ENCODE data around the gene PDK1. TPM values are rescaled to one million over a fixed set of nuclear protein-coding genes. Genes with fewer than 3 reads are reported as not detected.
"Not testable (repeated sequence)": the region's sequence is repeated elsewhere in the genome, so short reads cannot be mapped to it uniquely, and the experiment has no call there.

Gene PDK1
- total and polyA plus RNA-seq, 2 donors from 2014 or later, result 4.6 to 19.2 TPM

DNA sequence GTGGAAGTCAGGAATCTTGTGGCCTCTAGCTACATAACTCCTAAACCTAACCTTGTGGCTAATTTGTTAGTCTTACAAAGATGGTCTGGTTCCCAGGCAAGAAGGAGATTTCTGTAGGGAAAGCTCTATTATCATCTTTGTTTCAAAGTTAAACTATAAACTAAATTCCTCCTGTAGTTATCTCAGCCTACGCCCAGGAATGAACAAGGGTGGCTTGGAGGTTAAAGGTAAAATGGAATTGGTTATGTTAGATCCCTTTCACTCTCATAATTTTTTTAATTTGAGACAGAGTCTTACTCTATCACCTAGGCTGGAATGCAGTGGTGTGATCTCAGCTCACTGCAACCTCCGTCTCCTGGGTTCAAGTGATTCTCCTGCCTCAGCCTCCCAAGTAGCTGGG lies 24.6 kb upstream of the PDK1 start:
- peaks cover 0 to 4% (median 0%) of the 10 kb centered on the region in 3 donors for H3K9me3 ChIP-seq (ENCODE audit: control insufficient read depth in 2 of 3, insufficient read depth in 1 of 3, low read length in 3 of 3)
- H3K27ac ChIP-seq (ENCODE audit: low read depth in 2 of 2, low read length in 2 of 2), result no peak overlapping the region
- H3K9ac ChIP-seq (ENCODE audit: low read length in 3 of 3), result no peak overlapping the region
- FAIRE-seq (no peak), DNase-seq (no peak)
- TF ChIP-seq, protein P1, sequence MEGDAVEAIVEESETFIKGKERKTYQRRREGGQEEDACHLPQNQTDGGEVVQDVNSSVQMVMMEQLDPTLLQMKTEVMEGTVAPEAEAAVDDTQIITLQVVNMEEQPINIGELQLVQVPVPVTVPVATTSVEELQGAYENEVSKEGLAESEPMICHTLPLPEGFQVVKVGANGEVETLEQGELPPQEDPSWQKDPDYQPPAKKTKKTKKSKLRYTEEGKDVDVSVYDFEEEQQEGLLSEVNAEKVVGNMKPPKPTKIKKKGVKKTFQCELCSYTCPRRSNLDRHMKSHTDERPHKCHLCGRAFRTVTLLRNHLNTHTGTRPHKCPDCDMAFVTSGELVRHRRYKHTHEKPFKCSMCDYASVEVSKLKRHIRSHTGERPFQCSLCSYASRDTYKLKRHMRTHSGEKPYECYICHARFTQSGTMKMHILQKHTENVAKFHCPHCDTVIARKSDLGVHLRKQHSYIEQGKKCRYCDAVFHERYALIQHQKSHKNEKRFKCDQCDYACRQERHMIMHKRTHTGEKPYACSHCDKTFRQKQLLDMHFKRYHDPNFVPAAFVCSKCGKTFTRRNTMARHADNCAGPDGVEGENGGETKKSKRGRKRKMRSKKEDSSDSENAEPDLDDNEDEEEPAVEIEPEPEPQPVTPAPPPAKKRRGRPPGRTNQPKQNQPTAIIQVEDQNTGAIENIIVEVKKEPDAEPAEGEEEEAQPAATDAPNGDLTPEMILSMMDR (IDR thresholded peaks at IDR 0.05; ENCODE audit: borderline replicate concordance, extremely low read depth, insufficient read depth), result no peak
- H3K36me3 ChIP-seq (ENCODE audit: control insufficient read depth in 2 of 3, insufficient read depth in 3 of 3, low read length in 3 of 3), result no peaks in the 10 kb centered on the region
- no peaks in the 10 kb centered on the region for H3K4me1 ChIP-seq (ENCODE audit: control insufficient read depth in 2 of 3, insufficient read depth in 2 of 3, low read depth in 1 of 3, low read length in 3 of 3)
- H3K27me3 ChIP-seq (ENCODE audit: control insufficient read depth, insufficient read depth, low read length), result no peaks in the 10 kb centered on the region
- no peak overlapping the region for H3K4me3 ChIP-seq (ENCODE audit: low read length in 3 of 3)
- intact Hi-C loops (cut with DNase I), result no loop called here

DNA sequence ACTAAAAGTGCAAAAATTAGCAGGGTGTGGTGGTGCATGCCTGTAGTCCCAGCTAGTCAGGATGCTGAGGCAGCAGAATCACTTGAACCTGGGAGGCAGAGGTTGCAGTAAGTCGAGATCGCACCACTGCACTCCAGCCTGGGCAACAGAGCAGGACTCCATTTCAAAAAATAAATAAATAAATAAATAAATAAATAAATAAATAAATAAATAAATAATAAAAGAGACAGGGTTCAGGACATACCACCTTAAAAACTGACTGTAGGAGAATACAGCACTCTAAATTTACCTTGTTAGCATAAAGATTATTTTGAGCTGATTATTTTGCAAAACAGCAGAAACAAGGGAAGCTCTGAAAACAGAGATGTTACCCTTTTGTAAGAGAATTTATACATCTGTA lies 23.4 kb upstream of the PDK1 start:
- H3K27ac ChIP-seq (ENCODE audit: low read depth in 2 of 2, low read length in 2 of 2); FAIRE-seq; H3K9ac ChIP-seq (ENCODE audit: low read length in 3 of 3); H3K9me3 ChIP-seq (ENCODE audit: control insufficient read depth in 2 of 3, insufficient read depth in 1 of 3, low read length in 3 of 3); intact Hi-C loops (cut with DNase I); H3K4me1 ChIP-seq (ENCODE audit: control insufficient read depth in 2 of 3, insufficient read depth in 2 of 3, low read depth in 1 of 3, low read length in 3 of 3); DNase-seq; H3K4me3 ChIP-seq (ENCODE audit: low read length in 3 of 3); H3K36me3 ChIP-seq (ENCODE audit: control insufficient read depth in 2 of 3, insufficient read depth in 3 of 3, low read length in 3 of 3); H3K27me3 ChIP-seq (ENCODE audit: control insufficient read depth, insufficient read depth, low read length): not testable (repeated sequence)

DNA sequence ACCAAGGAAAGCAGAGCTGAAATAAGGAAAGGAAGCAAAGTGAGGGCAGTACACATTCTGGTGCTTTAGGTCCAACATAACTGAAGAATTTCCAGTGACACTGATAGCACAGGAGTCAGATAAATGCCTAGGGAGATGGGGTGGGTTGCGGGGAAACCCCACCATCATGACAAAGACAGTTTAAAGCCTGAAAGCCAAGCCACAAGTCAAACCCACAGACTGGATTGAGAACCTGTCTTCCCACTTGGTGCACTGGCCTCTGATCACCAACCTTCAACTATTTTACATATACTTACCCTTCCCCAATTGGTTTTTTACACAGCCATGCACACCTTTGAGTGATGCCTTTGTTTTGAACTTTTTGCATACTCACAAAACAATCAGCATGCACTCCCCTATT lies 22.2 kb upstream of the PDK1 start:
- Histone ChIP-seq H3K27me3 (ENCODE audit: control insufficient read depth, insufficient read depth, low read length) (no peaks in the 10 kb centered on the region), H3K4me3 (ENCODE audit: low read length in 3 of 3) (no peak overlapping the region), H3K9ac (ENCODE audit: low read length in 3 of 3) (no peak overlapping the region), H3K27ac (ENCODE audit: low read depth in 2 of 2, low read length in 2 of 2) (no peak overlapping the region), H3K4me1 (ENCODE audit: control insufficient read depth in 2 of 3, insufficient read depth in 2 of 3, low read depth in 1 of 3, low read length in 3 of 3) (no peaks in the 10 kb centered on the region), H3K9me3 (ENCODE audit: control insufficient read depth in 2 of 3, insufficient read depth in 1 of 3, low read length in 3 of 3) (peaks cover 0 to 4% (median 0%) of the 10 kb centered on the region in 3 donors), H3K36me3 (ENCODE audit: control insufficient read depth in 2 of 3, insufficient read depth in 3 of 3, low read length in 3 of 3) (no peaks in the 10 kb centered on the region)
- TF ChIP-seq, protein P1 (IDR thresholded peaks at IDR 0.05; ENCODE audit: borderline replicate concordance, extremely low read depth, insufficient read depth), result no peak
- no peak for DNase-seq
- no peak for FAIRE-seq
- intact Hi-C loops (cut with DNase I), result no loop called here

DNA sequence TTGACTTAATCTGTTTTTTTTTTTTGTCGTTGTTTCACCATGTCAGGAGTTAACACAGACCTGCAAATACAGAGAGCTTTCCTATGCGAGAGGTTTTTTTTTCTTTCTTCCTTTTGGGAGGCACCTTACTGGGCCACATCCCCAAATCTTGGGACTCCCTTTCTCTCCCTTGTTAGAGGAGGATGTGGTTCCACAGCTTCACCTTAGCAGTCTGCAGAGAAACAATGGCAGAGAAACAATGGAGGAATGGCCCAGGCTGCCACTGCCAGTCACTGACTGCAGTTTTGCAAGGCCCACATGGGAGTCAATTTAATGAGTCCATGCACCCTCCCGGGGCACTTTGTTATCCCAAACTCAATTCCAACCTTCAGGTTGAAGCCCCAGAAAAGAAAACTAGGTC lies 20.8 kb upstream of the PDK1 start:
- intact Hi-C loops (cut with DNase I), result no loop called here
- no peak overlapping the region for H3K27ac ChIP-seq (ENCODE audit: low read depth in 2 of 2, low read length in 2 of 2)
- H3K4me1 ChIP-seq (ENCODE audit: control insufficient read depth in 2 of 3, insufficient read depth in 2 of 3, low read depth in 1 of 3, low read length in 3 of 3), result no peaks in the 10 kb centered on the region
- no peaks in the 10 kb centered on the region for H3K27me3 ChIP-seq (ENCODE audit: control insufficient read depth, insufficient read depth, low read length)
- H3K36me3 ChIP-seq (ENCODE audit: control insufficient read depth in 2 of 3, insufficient read depth in 3 of 3, low read length in 3 of 3), result no peaks in the 10 kb centered on the region
- peaks cover 0 to 8% (median 0%) of the 10 kb centered on the region in 3 donors for H3K9me3 ChIP-seq (ENCODE audit: control insufficient read depth in 2 of 3, insufficient read depth in 1 of 3, low read length in 3 of 3)
- H3K9ac ChIP-seq (ENCODE audit: low read length in 3 of 3), result no peak overlapping the region
- no peak overlapping the region for H3K4me3 ChIP-seq (ENCODE audit: low read length in 3 of 3)
- TF ChIP-seq, protein P1 (IDR thresholded peaks at IDR 0.05; ENCODE audit: borderline replicate concordance, extremely low read depth, insufficient read depth), result no peak
- no peak for DNase-seq
- no peak for FAIRE-seq

DNA sequence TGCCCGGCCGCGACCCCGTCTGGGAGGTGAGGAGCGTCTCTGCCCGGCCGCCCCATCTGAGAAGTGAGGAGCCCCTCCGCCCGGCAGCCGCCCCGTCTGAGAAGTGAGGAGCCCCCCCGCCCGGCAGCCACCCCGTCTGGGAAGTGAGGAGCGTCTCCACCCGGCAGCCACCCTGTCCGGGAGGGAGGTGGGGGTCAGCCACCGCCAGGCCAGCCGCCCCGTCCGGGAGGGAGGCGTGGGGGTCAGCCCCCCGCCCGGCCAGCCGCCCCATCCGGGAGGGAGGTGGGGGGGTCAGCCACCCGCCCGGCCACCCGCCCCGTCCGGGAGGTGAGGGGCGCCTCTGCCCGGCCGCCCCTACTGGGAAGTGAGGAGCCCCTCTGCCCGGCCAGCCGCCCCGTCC lies 18.0 kb upstream of the PDK1 start:
- H3K27me3 ChIP-seq (ENCODE audit: control insufficient read depth, insufficient read depth, low read length); H3K36me3 ChIP-seq (ENCODE audit: control insufficient read depth in 2 of 3, insufficient read depth in 3 of 3, low read length in 3 of 3); H3K4me3 ChIP-seq (ENCODE audit: low read length in 3 of 3); H3K27ac ChIP-seq (ENCODE audit: low read depth in 2 of 2, low read length in 2 of 2); FAIRE-seq; H3K9me3 ChIP-seq (ENCODE audit: control insufficient read depth in 2 of 3, insufficient read depth in 1 of 3, low read length in 3 of 3); H3K4me1 ChIP-seq (ENCODE audit: control insufficient read depth in 2 of 3, insufficient read depth in 2 of 3, low read depth in 1 of 3, low read length in 3 of 3); intact Hi-C loops (cut with DNase I); DNase-seq; H3K9ac ChIP-seq (ENCODE audit: low read length in 3 of 3): not testable (repeated sequence)
